ENCODE measurements around the gene RGS10.
"Not testable (repeated sequence)": the region's sequence is repeated elsewhere in the genome, so short reads cannot be mapped to it uniquely, and the experiment has no call there.

Gene RGS10

GRCh38 chr10:119538632-119539358 lies 3.7 kb downstream of the RGS10 start:
- DNase-seq, result no peak

- DNase-seq, result no peak
These were observed 4.4 kb downstream of the RGS10 start for GRCh38 chr10:119537953-119538630.

DNA sequence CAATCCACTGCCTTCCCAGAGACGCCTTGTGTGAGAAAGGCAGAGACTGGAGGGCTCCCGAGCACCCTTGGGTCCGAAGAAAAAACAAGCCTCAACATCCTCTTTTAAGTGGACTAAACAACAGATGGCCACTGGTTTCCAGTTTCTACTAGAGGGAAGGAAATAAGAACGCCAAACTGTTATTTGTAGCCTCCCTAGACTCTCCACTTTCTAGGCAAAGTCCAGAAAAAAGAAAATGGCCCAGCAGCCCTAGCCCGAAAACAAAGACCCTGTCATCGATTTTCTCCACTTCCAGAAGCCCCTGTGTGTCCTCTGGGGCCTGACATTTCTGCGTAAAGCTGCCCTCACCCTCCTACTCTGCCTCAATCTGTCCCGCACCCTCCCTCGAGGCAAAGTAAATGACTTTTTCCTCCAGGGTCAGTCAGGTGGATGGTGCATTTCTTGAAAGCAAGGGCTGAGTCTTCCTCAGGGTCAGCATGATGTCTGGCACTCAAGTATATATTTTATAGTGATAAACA lies 6.0 kb downstream of the RGS10 start:
- DNase-seq, result no peak

DNA sequence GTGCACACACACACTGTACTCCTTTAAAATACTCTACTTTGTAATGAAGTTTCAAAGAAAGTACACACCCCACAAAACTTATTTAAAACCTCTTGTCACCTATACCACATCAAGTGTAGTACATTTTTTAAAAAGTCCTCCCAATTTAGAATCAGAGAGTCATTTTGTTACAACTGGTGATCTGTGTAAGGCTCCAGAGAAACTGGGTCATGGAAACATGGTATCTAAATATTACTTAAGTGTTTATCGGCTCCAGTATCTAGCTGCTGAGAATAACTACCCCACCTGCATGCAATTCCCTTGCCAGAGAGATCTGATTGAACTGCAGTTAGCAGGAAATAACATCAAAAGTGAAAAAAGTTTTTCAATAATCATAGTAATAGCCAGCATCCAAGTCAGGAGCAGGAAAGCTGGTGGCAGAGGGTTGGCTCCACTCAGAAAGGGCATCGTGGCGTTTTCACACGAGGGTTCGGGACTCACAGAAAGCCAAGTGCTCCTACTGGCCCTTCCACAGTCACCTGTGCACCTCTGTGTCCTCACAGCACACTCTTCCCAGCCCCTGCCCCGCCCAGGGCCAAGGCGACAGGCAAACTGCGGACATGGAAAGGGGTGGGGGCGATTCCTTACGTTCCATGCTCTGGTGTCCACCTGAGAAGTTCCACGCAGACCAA lies 6.5 kb downstream of the RGS10 start:
- DNase-seq, result no peak

DNA sequence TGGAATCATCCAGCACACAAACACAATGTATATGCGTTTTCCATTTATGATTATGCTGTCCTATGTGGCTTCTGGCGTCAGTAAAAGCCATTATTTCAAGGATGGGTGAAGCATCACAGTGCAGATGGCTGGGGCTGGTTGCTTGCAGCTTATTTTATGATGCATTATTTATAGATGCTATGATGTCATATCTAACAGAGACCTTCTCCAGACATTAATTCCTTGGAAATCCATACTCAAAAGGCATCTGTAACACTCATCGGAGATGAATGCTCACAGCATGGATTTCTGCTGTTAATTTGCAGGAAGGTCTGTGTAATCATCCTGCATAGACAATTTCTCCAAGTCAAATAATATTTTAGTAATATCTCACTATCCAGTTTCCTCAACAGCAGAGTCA lies 7.2 kb downstream of the RGS10 start:
- DNase-seq, result no peak

DNA sequence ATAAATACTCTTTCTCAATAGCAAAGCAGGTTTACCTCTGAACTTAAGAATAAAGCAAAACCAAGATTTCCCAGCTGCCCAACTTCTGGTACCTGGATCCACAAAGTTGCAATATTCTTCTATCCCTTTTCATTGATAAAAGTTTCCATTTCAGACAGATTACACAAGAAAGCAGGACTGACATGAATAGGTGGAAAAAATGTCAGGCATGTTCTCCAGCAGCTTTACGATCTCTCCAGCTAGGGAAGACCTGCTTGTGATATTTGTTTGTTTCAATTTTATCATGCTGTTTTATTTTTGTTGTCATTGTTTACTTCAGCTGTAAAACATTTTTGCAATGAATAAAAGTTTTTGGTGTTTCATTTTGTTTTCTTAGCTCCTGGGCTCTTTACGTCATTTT lies 9.0 kb downstream of the RGS10 start:
- DNase-seq, result no peak

DNA sequence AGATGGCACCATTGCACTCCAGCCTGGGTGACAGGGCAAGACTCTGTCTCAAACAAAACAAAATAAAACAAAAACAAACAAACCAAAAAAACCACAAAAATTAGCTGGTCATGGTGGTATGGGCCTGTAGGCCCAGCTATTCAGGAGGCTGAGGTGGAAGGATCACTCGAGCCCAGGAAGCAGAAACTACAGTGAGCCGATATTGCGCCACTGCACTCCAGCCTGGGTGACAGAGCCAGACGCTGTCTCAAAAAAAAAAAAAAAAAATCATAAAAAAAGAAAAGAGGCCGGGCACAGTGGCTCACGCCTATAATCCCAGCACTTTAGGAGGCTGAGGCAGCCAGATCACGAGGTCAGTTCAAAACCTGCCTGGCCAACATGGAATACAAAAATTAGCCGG lies 9.7 kb downstream of the RGS10 start:
- not testable (repeated sequence) for DNase-seq

DNA sequence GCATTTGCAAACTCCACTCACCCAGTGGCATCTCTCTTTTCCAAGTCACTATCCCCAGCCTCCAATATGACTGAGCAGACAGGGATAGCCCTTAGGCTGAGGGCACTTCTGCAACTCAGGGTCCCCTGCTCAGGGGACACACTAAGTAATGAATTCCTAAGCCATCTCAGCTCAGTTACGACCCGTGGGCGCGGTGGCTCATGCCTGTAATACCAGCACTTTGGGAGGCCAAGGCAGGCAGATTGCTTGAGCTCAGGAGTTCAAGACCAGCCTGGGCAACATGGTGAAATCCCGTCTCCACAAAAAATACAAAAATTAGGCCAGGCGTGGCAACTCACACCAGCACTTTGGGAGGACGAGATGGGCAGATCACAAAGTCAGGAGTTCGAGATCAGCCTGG lies 10.3 kb downstream of the RGS10 start:
- DNase-seq, result not testable (repeated sequence)

GRCh38 chr10:119531067-119531466 lies 11.5 kb downstream of the RGS10 start:
- DNase-seq, result no peak

- not testable (repeated sequence) for DNase-seq
These were observed 13.8 kb downstream of the RGS10 start for GRCh38 chr10:119528663-119529237.

DNA sequence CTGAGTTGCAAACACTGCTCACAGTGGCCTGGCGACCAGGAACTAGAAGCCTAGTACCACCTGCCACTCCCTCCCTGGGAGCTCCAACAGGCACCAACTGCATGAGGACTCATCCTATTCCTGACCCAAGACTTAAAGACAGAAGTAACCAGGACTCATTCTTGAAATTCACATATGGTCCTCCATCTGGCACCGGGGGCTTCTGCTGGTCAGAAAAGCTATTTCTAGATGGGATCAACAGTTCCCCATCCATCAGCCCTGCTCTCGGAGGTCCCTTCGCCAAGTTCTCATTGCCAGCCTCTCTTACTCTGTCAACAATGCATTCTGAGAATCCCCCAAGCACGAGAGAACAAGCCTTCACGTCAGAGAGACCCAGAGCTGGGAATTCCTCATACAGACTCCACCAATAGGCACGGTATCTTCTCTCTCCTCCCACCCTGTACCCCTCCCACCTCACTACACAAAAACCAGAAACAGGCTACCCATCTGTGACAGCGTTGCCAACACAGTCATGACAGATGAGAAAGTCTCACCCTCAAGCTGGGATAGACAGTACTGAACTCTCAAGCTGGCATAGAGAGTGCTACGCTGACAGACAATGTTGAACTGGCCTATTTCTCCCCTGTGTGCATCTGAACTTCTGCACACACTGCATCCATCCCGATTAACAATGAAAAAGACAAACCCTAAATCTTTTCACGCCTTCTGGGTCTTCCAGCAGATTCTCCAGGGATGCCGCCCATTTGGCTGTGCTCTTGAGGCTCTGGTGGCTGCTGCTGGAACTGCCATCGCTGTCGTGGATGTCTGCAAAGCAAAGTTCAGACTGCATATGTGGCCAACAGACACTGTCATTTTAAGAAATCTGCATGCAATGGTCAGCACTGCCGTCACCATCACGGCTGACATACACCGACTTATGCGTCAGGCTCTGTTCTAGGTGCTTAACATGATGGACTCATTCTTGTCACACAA lies 15.6 kb downstream of the RGS10 start:
- peak; percentile 73 for DNase-seq

GRCh38 chr10:119526149-119526548 lies 16.4 kb downstream of the RGS10 start:
- no peak for DNase-seq

DNA sequence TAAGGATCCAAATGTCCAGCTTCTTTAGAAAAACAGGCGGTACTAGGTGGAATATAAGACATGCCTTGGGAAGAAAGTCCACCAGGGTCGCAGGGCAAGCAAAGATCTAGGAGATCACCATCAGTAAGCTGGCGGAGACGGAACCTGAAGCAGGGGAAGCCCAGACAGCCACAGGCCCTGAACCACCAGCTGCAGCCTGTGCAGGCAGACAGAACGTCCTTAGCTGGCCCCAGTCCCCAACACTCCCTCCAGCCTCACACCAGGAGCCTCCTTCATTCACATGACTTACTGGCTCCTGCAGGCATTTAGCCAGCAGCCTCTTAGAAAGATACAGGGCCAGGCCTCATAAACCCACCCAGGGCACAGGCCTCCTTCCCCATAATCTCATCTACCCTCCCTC lies 17.4 kb downstream of the RGS10 start:
- no peak for DNase-seq

GRCh38 chr10:119524720-119525070 lies 17.8 kb downstream of the RGS10 start:
- no peak for DNase-seq

DNA sequence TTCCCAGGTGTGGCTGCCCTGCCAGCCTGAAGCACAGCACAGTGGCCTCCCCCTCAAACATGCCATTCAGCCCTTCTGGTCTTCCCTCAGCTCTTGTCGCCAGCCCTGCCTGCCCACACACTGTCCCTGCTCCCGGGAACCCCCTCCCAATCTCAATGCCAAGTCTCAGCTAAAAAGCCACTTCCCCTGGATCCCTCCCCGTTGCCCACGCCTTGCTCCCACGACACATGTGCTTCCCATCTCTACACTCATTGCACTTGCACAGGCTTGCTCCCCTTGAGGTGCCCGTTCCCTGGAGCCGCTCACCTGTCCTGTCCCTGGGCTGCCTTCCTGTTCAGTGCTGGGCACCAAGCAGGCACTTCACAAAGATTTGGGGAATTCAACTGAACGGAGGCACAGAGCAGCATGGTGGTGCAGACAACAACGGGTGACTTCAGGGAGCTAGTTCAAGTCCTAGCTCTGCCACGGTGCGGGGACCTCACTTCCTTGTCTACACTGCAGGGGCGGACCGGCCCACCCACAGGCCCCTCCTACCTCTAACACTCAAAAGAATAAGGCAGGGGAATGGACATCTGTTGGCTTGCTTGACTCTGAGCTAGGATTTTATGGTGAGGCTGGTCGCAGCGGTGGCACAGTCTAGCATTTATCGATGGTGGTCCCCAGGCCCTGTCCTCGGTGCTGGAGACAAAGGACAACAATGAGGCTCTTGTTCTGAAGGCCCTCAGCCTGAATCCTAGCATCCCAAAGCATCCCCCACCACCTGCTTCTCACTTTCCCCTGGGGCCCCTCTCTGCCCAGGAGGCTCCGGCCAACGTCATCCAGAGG lies 18.4 kb downstream of the RGS10 start:
- DNase-seq, result no peak

- no peak for DNase-seq
These were observed 19.6 kb downstream of the RGS10 start for GRCh38 chr10:119522747-119523426.

DNA sequence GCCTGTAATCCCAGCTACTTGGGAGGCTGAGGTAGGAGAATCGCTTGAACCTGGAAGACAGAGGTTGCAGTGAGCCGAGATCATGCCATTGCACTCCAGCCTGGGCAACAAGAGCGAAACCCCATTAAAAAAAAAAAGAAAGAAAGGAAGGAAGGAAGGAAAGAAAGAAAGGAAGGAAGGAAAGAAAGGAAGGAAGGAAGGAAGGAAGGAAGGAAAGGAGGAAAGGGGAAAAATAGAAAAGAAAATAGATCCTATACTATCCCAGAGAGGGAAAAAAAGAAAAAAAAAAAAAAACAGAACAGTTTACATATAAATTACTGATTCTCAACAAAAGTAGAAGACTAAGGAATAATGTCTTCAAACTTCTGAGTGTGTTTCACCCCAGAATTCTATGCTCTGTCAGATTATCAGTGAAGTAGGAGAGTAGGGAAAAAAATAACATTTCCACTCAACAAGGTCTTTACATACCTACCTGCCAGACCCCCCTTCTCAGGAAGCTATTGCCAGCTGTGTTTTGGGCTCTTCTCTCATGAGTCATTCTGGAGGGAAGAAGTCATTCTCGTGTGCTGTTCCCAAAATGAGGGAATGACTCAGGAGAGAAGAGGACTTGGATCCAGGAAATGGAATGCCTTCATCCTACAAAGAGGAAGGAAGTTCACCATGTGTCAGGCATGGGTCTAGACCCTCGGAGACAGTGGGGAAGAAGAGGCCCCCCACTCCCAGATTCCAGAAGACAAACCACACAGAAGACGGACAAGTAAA lies 20.9 kb downstream of the RGS10 start:
- no peak for DNase-seq

DNA sequence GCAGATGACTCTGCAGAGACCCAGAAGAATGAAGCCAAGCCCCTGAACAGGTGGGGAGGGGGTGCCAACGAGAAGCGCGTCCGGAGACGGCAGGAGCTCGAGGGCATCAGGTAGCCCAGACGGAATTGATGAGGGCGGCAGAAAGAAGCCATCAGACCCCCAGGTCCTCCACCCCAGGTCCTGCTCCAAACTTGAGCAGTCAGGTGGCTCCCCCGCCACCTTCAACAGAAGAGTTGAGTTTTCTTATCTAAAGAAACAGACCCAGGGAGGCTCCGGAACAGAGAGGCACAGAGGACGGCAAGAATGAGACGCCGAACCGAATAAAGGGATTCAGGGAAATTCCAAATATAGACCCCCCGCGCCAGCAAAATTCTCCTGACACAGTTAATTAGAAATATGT lies 22.2 kb downstream of the RGS10 start:
- DNase-seq, result no peak

GRCh38 chr10:119518936-119519335 lies 23.6 kb downstream of the RGS10 start:
- no peak for DNase-seq

GRCh38 chr10:119518176-119518575 lies 24.3 kb downstream of the RGS10 start:
- DNase-seq, result no peak
